NCI-H345 treated with DMSO at 0.1 percent for 48 hours (cell line): Measurements from ENCODE around the gene HS2ST1.

Experiments
- DNase-seq: peaks from one replicate; lab custom pipeline; 2025; ENCODE audit not compliant: unreplicated experiment; lab: John Stamatoyannopoulos, UW

The HS2ST1 gene

DNA sequence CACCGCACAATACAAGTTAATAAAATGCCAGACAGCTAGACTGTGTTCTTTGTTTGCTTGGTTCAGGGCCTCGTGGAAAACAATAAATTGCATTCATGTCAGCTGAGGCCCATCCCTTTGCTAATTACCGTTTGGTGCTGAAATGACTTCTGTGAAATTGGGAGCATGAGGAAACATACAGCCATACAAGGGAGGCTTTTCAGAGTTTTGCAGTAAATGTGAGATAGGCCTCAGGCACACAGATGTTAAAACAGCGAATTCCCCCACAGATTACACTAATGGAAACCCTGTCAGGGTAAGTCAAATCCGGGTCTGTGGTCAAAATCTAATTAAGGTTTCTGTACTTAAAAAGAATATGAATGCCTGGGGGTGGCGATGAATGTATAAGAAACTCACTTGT lies 240.7 kb downstream of the HS2ST1 start:
- DNase-seq = no peak

DNA sequence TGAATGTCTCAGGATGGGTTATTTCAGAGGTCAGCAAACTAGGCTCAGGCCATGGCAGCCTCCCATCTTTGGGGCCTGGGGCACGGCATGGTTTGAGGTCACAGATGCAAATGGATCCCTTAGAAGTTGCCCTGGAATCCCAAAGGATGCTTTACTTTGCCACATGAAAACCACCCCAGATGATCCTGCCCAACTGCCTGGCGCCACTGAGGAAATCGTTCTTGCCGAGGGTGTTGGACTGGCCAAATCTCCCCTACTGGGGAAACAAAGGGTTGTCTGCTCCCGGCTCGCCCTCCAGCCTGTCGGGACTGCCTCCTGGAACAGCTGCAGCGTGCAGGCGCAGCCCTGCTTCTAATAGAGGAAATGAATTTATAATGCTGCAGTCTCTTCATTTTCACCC lies 241.2 kb downstream of the HS2ST1 start:
- no peak for DNase-seq

DNA sequence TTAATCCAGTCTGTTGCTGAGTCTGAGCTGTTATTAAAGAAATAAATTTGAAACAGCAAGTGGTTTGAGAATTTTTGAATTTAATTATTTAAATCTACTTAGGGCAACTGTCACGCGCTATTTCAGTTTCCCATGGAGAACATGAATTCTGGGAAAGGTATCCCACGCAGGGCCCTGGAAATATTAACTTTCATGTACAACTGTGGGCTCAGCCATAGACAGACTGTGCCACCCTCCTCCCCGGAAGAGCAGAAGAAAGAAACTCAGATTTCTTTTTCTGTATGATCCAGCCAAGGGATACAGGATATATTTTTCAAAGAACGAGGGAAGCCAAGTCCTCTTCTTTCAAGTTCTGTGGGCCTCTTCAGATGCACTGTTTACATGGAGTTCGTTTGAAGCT lies 241.7 kb downstream of the HS2ST1 start:
- no peak for DNase-seq

DNA sequence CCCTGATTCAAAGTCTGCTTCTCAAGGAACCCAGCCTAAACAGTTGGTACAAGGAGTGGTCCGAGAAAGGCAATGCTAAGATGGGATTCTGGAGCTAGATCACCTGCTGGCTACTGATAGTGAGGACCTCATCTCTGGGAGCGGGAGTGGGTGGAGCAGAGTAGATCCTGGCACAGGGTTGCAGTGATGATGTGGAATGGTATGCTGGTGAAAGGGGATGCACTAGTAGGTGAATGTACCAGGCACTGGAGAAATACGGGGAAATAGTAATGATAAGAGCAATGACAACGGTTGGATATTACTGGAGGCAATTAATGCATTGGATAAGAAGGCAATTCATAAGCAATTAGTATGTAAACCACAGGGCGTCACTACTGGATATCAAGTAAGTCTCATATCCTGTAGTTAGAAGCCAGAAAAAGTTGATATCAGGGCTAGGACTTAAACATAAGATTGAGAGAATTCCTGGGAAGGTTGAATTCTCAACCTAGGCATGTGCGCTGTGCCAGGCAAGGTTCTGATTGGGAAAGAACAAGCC lies 245.0 kb downstream of the HS2ST1 start:
- DNase-seq = no peak
